ENCODE data around the gene DYNC1LI2.

DNA sequence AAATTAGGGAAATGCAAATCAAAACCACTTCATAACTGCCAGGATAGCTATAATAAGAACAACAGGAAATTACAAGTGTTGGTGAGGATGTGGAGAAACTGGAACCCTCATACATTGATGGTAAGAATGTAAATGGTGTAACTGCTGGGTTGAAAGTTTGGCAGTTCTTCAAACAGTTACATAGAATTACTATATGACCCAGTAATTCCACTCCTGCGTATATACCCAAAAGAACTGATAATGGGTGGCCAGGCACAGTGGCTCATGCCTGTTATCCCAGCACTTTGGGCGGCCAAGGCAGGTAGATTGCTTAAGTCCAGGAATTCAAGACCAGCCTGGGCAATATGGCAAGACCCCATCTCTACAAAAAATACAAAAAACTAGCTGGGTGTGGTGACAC, 50.4 kb downstream of the DYNC1LI2 start:
- TF ChIP-seq, protein P1, sequence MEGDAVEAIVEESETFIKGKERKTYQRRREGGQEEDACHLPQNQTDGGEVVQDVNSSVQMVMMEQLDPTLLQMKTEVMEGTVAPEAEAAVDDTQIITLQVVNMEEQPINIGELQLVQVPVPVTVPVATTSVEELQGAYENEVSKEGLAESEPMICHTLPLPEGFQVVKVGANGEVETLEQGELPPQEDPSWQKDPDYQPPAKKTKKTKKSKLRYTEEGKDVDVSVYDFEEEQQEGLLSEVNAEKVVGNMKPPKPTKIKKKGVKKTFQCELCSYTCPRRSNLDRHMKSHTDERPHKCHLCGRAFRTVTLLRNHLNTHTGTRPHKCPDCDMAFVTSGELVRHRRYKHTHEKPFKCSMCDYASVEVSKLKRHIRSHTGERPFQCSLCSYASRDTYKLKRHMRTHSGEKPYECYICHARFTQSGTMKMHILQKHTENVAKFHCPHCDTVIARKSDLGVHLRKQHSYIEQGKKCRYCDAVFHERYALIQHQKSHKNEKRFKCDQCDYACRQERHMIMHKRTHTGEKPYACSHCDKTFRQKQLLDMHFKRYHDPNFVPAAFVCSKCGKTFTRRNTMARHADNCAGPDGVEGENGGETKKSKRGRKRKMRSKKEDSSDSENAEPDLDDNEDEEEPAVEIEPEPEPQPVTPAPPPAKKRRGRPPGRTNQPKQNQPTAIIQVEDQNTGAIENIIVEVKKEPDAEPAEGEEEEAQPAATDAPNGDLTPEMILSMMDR (IDR thresholded peaks at IDR 0.05): no peak
- no peak for TF ChIP-seq POLR2A (IDR thresholded peaks at IDR 0.05)
- no peak for TF ChIP-seq EP300 (IDR thresholded peaks at IDR 0.05)

Data from suprapubic skin (tissue), 3 donors.